ENCODE data around the gene SH3TC1. TPM values are rescaled to one million over a fixed set of nuclear protein-coding genes. Genes with fewer than 3 reads are reported as not detected.

The SH3TC1 gene
- total RNA-seq, 4 donors from 2014 or later, result 15.0 to 78.6 (median 41.4) TPM

GRCh38 chr4:8286719-8287342 is 87.7 kb downstream of the SH3TC1 start:
- Histone ChIP-seq H3K36me3 (no peaks in the 10 kb centered on the region), H3K4me1 (no peaks in the 10 kb centered on the region), H3K27ac (no peak overlapping the region), H3K4me3 (no peak overlapping the region), H3K9me3 (no peaks in the 10 kb centered on the region), H3K27me3 (no peaks in the 10 kb centered on the region)
- DNase-seq, result no peak
- in situ Hi-C loops (cut with MboI; ENCODE audit: low pct_ligation_motif_present in 1 of 4, low pct_unique_long_range_greater_than_20kb in 1 of 4, low sequenced_read_pairs in 3 of 4), result no loop called here
- intact Hi-C loops (cut with DNase I; ENCODE audit: low total_unique reads), result no loop called here
- 84% methylated on average over 13 of the region's 15 CpGs; no CpG with 5 or more reads in 1 of the 2 donors for WGBS, 2 donors (ENCODE audit: low coverage in 1 of 2)
- TF ChIP-seq POLR2AphosphoS5 (IDR thresholded peaks at IDR 0.05), result no peak
- no peak for TF ChIP-seq POLR2A (IDR thresholded peaks at IDR 0.05)
- no peak for TF ChIP-seq CTCF (IDR thresholded peaks at IDR 0.05)
- TF ChIP-seq EP300 (IDR thresholded peaks at IDR 0.05; ENCODE audit: low read depth), result no peak

- Histone ChIP-seq H3K4me1 (no peaks in the 10 kb centered on the region), H3K9me3 (no peaks in the 10 kb centered on the region), H3K36me3 (no peaks in the 10 kb centered on the region), H3K27me3 (no peaks in the 10 kb centered on the region), H3K4me3 (no peak overlapping the region), H3K27ac (no peak overlapping the region)
- no peak for DNase-seq
- in situ Hi-C loops (cut with MboI; ENCODE audit: low pct_ligation_motif_present in 1 of 4, low pct_unique_long_range_greater_than_20kb in 1 of 4, low sequenced_read_pairs in 3 of 4) (no loop called here), intact Hi-C loops (cut with DNase I; ENCODE audit: low total_unique reads) (no loop called here)
- TF ChIP-seq EP300 (IDR thresholded peaks at IDR 0.05; ENCODE audit: low read depth), result no peak
- no peak for TF ChIP-seq POLR2AphosphoS5 (IDR thresholded peaks at IDR 0.05)
- no peak for TF ChIP-seq CTCF (IDR thresholded peaks at IDR 0.05)
- no peak for TF ChIP-seq POLR2A (IDR thresholded peaks at IDR 0.05)
- WGBS, 2 donors (ENCODE audit: low coverage in 1 of 2), result 83 to 87% methylated on average over 10 to 18 of the region's 18 CpGs
Observed at GRCh38 chr4:8287343-8288280, 88.5 kb downstream of the SH3TC1 start.

- Histone ChIP-seq H3K9me3 (no peaks in the 10 kb centered on the region), H3K4me3 (no peak overlapping the region), H3K4me1 (no peaks in the 10 kb centered on the region), H3K36me3 (no peaks in the 10 kb centered on the region), H3K27ac (no peak overlapping the region), H3K27me3 (no peaks in the 10 kb centered on the region)
- in situ Hi-C loops (cut with MboI; ENCODE audit: low pct_ligation_motif_present in 1 of 4, low pct_unique_long_range_greater_than_20kb in 1 of 4, low sequenced_read_pairs in 3 of 4) (no loop called here), intact Hi-C loops (cut with DNase I; ENCODE audit: low total_unique reads) (no loop called here)
- TF ChIP-seq POLR2A (IDR thresholded peaks at IDR 0.05) (no peak), CTCF (IDR thresholded peaks at IDR 0.05) (no peak), EP300 (IDR thresholded peaks at IDR 0.05; ENCODE audit: low read depth) (no peak)
- 30 to 57% methylated on average over 2 to 13 of the region's 13 CpGs for WGBS, 2 donors (ENCODE audit: low coverage in 1 of 2)
- no peak for DNase-seq
Observed at GRCh38 chr4:8289151-8289750, 90.2 kb downstream of the SH3TC1 start.

All from transverse colon (tissue), 4 donors.